ENCODE measurements around the gene KLHDC10.

DNA sequence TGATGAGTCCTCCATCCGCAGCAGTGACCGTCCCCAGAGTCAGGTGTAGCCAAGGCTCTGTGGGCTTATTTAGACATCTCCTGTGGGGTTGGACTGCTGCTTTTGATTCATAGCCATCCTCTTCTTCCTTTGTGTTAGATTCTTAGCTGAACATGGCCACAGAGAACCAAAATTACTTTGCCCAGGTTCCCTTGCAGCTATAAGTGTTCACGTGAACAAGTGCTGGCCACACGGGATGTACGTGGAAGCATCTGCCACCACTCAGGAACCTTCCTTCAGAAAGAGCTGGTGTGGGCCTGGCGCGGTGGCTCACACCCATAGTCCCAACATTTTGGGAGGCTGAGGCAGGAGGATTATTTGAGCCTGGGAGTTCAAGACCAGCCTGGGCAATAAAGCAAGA, 85.8 kb downstream of the KLHDC10 start:
- TF ChIP-seq, protein P1, sequence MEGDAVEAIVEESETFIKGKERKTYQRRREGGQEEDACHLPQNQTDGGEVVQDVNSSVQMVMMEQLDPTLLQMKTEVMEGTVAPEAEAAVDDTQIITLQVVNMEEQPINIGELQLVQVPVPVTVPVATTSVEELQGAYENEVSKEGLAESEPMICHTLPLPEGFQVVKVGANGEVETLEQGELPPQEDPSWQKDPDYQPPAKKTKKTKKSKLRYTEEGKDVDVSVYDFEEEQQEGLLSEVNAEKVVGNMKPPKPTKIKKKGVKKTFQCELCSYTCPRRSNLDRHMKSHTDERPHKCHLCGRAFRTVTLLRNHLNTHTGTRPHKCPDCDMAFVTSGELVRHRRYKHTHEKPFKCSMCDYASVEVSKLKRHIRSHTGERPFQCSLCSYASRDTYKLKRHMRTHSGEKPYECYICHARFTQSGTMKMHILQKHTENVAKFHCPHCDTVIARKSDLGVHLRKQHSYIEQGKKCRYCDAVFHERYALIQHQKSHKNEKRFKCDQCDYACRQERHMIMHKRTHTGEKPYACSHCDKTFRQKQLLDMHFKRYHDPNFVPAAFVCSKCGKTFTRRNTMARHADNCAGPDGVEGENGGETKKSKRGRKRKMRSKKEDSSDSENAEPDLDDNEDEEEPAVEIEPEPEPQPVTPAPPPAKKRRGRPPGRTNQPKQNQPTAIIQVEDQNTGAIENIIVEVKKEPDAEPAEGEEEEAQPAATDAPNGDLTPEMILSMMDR (conservative IDR thresholded peaks at IDR 0.05) = no peak
- no peak for TF ChIP-seq EZH2 (IDR thresholded peaks at IDR 0.05; ENCODE audit: low read depth)
